Bronchus fibroblast of lung (primary cell): ENCODE measurements around the gene SLC9B2. TPM values are rescaled to one million over a fixed set of nuclear protein-coding genes. Genes with fewer than 3 reads are reported as not detected.

Source experiments
- total RNA-seq: library from RNA; depleted of rRNA; stranded (reverse); fragments of >200 nt; gene quantifications from 2 replicates; pipeline ENCODE4 v1.2.3, GENCODE V29; 2015

The SLC9B2 gene, protein sequence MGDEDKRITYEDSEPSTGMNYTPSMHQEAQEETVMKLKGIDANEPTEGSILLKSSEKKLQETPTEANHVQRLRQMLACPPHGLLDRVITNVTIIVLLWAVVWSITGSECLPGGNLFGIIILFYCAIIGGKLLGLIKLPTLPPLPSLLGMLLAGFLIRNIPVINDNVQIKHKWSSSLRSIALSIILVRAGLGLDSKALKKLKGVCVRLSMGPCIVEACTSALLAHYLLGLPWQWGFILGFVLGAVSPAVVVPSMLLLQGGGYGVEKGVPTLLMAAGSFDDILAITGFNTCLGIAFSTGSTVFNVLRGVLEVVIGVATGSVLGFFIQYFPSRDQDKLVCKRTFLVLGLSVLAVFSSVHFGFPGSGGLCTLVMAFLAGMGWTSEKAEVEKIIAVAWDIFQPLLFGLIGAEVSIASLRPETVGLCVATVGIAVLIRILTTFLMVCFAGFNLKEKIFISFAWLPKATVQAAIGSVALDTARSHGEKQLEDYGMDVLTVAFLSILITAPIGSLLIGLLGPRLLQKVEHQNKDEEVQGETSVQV
- total RNA-seq, result 8.4 and 9.5 TPM in 2 replicates

GRCh38 chr4:103076747-103077347, at the start of gene SLC9B2:
SLC9B2 (minus strand) TSS chr4:103076761; CDS start chr4:103067550, 9,211 bp downstream.

DNA sequence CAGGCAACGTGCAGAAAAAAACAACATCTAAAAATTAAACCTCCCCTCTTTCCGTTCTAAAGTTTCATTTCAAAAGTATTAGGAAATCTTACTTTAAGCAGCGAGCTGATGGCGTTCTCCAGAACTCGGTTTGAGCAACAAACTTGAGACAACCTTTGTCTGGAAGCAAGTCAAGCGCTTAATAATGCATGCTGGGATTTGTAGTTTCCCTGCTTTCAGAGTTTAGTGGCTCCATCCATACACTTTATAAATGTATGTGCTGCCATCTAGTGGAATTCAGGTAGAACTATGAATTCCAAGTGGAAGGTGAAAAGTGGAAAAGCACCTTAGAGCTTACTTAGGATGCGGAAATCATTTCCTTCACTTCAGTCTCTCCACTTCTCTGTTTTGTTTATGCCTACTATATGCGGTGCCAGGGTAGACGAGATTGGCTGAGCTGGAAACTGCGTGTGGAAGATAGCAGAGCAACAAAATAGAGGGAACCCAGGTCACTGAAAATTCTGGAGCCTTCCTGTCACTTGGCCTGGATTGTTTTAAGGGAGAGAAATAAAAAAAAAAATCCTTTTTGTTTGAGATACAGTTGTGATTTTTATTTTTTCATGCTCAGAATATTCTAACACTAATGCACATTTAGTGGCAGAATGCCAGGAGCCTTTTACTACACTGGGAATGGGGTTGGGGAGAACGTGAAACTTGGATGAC, 23.3 kb upstream of the SLC9B2 start, which contains the start of gene BDH2:
BDH2 (minus strand) TSS at position 144 of the 702 bp plus-strand sequence. CDS start 3,580 bp downstream, outside the sequence.

GRCh38 chr4:103019308-103020124, 57.0 kb downstream of the SLC9B2 start, which contains the start of gene SLC9B1:
SLC9B1 (minus strand) TSS chr4:103019705; CDS start chr4:102991711, 27,994 bp downstream.

Other genes with a start within 250 kb of the SLC9B2 start
- 370 and 379 TPM in 2 replicates for gene UBE2D3, start 249.2 kb downstream of the SLC9B2 start, total RNA-seq
- gene CISD2, start 207.8 kb downstream of the SLC9B2 start, total RNA-seq, result 11.6 and 14.5 TPM in 2 replicates
- 0.30 TPM in 1 of 2 replicates, not detected in the other for gene SLC9B1, start 57.1 kb downstream of the SLC9B2 start, total RNA-seq
- 38.3 and 43.9 TPM in 2 replicates for gene BDH2, start 23.1 kb upstream of the SLC9B2 start, total RNA-seq
- 9.8 and 16.6 TPM in 2 replicates for gene CENPE, start 121.6 kb upstream of the SLC9B2 start, total RNA-seq